ENCODE data around the gene SLC2A2.

The SLC2A2 gene

GRCh38 chr3:171005648-171006047, 20.9 kb downstream of the SLC2A2 start:
- Histone ChIP-seq H3K9me3 (ENCODE audit: insufficient read depth, low read depth, low read length) (no peaks in the 10 kb centered on the region), H2AFZ (ENCODE audit: low read length) (0 out of 2 replicates have a peak overlapping the region, but pooled peaks have one; percentile 20), H3K4me2 (ENCODE audit: low read depth, low read length, poor library complexity, severe bottlenecking) (no peak overlapping the region), H3K36me3 (ENCODE audit: insufficient read depth, low read length) (no peaks in the 10 kb centered on the region), H3K4me3 (ENCODE audit: low read length, poor library complexity, severe bottlenecking) (no peak overlapping the region), H3K9ac (ENCODE audit: low read depth, low read length, poor library complexity, severe bottlenecking) (no peak overlapping the region), H3K79me2 (ENCODE audit: insufficient read depth, low read length) (no peaks in the 10 kb centered on the region), H3K9me2 (replicated peaks; ENCODE audit: low read depth, low read length) (no peaks in the 10 kb centered on the region), H3K27me3 (ENCODE audit: insufficient read depth, low read length, poor library complexity, severe bottlenecking) (no peaks in the 10 kb centered on the region), H4K20me1 (ENCODE audit: insufficient read depth, low read length, poor library complexity, severe bottlenecking) (no peaks in the 10 kb centered on the region), H3K4me1 (ENCODE audit: insufficient read depth, low read length, poor library complexity, severe bottlenecking) (no peaks in the 10 kb centered on the region), H3F3A (ENCODE audit: low read depth) (no peaks in the 10 kb centered on the region)
- TF ChIP-seq CTCF (conservative IDR thresholded peaks at IDR 0.05; ENCODE audit: low read length) (no peak), EZH2phosphoT487 (IDR thresholded peaks at IDR 0.05; ENCODE audit: borderline replicate concordance) (no peak)

- Histone ChIP-seq H3K4me2 (ENCODE audit: low read depth, low read length, poor library complexity, severe bottlenecking) (no peak overlapping the region), H3K9me3 (ENCODE audit: insufficient read depth, low read depth, low read length) (no peaks in the 10 kb centered on the region), H3K27me3 (ENCODE audit: insufficient read depth, low read length, poor library complexity, severe bottlenecking) (no peaks in the 10 kb centered on the region), H3F3A (ENCODE audit: low read depth) (no peaks in the 10 kb centered on the region), H3K9ac (ENCODE audit: low read depth, low read length, poor library complexity, severe bottlenecking) (no peak overlapping the region), H3K4me1 (ENCODE audit: insufficient read depth, low read length, poor library complexity, severe bottlenecking) (peaks cover 7% of the 10 kb centered on the region), H4K20me1 (ENCODE audit: insufficient read depth, low read length, poor library complexity, severe bottlenecking) (no peaks in the 10 kb centered on the region), H3K79me2 (ENCODE audit: insufficient read depth, low read length) (no peaks in the 10 kb centered on the region), H3K4me3 (ENCODE audit: low read length, poor library complexity, severe bottlenecking) (no peak overlapping the region), H3K36me3 (ENCODE audit: insufficient read depth, low read length) (no peaks in the 10 kb centered on the region), H3K9me2 (replicated peaks; ENCODE audit: low read depth, low read length) (no peaks in the 10 kb centered on the region), H2AFZ (ENCODE audit: low read length) (0 out of 2 replicates have a peak overlapping the region, but pooled peaks have one; percentile 14)
- TF ChIP-seq CTCF (conservative IDR thresholded peaks at IDR 0.05; ENCODE audit: low read length): no peak
- TF ChIP-seq EZH2phosphoT487 (IDR thresholded peaks at IDR 0.05; ENCODE audit: borderline replicate concordance): no peak
Measured at GRCh38 chr3:171001957-171002694, 24.4 kb downstream of the SLC2A2 start.

GRCh38 chr3:171001250-171001893, 25.1 kb downstream of the SLC2A2 start:
- H3K79me2 ChIP-seq (ENCODE audit: insufficient read depth, low read length): no peaks in the 10 kb centered on the region
- H3K27me3 ChIP-seq (ENCODE audit: insufficient read depth, low read length, poor library complexity, severe bottlenecking): no peaks in the 10 kb centered on the region
- H3F3A ChIP-seq (ENCODE audit: low read depth): no peaks in the 10 kb centered on the region
- no peaks in the 10 kb centered on the region for H3K9me2 ChIP-seq (replicated peaks; ENCODE audit: low read depth, low read length)
- no peak for TF ChIP-seq CTCF (conservative IDR thresholded peaks at IDR 0.05; ENCODE audit: low read length)
- TF ChIP-seq EZH2phosphoT487 (IDR thresholded peaks at IDR 0.05; ENCODE audit: borderline replicate concordance): no peak
- H2AFZ ChIP-seq (ENCODE audit: low read length): 0 out of 2 replicates have a peak overlapping the region, but pooled peaks have one; percentile 13
- H3K9me3 ChIP-seq (ENCODE audit: insufficient read depth, low read depth, low read length): no peaks in the 10 kb centered on the region
- H3K4me2 ChIP-seq (ENCODE audit: low read depth, low read length, poor library complexity, severe bottlenecking): no peak overlapping the region
- H3K4me3 ChIP-seq (ENCODE audit: low read length, poor library complexity, severe bottlenecking): no peak overlapping the region
- no peaks in the 10 kb centered on the region for H4K20me1 ChIP-seq (ENCODE audit: insufficient read depth, low read length, poor library complexity, severe bottlenecking)
- peaks cover 7% of the 10 kb centered on the region for H3K4me1 ChIP-seq (ENCODE audit: insufficient read depth, low read length, poor library complexity, severe bottlenecking)
- no peak overlapping the region for H3K9ac ChIP-seq (ENCODE audit: low read depth, low read length, poor library complexity, severe bottlenecking)
- no peaks in the 10 kb centered on the region for H3K36me3 ChIP-seq (ENCODE audit: insufficient read depth, low read length)

Measured in Loucy (cell line).